Esophagus muscularis mucosa (tissue), 4 donors: ENCODE measurements around the gene MPC1. TPM values are rescaled to one million over a fixed set of nuclear protein-coding genes. Genes with fewer than 3 reads are reported as not detected.

Source experiments
- DNase-seq: peaks from one replicate; pipeline ENCODE4 v3.0.0-alpha.2; 2017; ENCODE audit errors: extremely low spot score
- H3K27ac ChIP-seq, 4 donors: fragments of 200-600 bp; sonication (generic); replicated peaks in 1 of 4; 1 replicate in 3 of 4; 2 replicates in 1 of 4; pipeline ENCODE4 v1.5.1; 2016 to 2019; ENCODE audit warnings: mild to moderate bottlenecking in 1 of 4
- H3K27me3 ChIP-seq, 4 donors: fragments of 200-600 bp; sonication (generic); one replicate each; pipeline versions ENCODE4 v1.5.1 to v1.6.0; 2016 to 2019
- H3K36me3 ChIP-seq, 4 donors: fragments of 200-600 bp; sonication (generic); one replicate each; pipeline ENCODE4 v1.5.1; 2016 to 2019
- H3K4me1 ChIP-seq, 4 donors: fragments of 200-600 bp; sonication (generic); one replicate each; pipeline ENCODE4 v1.5.1; 2016 to 2019
- H3K4me3 ChIP-seq, 4 donors: fragments of 200-600 bp; sonication (generic); 1 replicate in 2 of 4; 2 replicates in 2 of 4; pipeline ENCODE4 v1.5.1; 2016 to 2019; ENCODE audit warnings: mild to moderate bottlenecking in 4 of 4, moderate library complexity in 1 of 4
- H3K9me3 ChIP-seq, 4 donors: fragments of 200-600 bp; sonication (generic); 1 replicate in 3 of 4; 2 replicates in 1 of 4; pipeline ENCODE4 v1.5.1; 2016 to 2019
- EP300 ChIP-seq: sonication (generic); formaldehyde crosslinking; IDR thresholded peaks from one replicate; pipeline ENCODE4 v1.6.1; 2017; ENCODE audit warnings: antibody characterized with exemption
- POLR2A ChIP-seq: fragments of 450-650 bp; IDR thresholded peaks from one replicate; pipeline ENCODE4 v1.6.1; 2017; ENCODE audit warnings: antibody characterized with exemption, moderate library complexity, mild to moderate bottlenecking, low read depth
- POLR2AphosphoS5 ChIP-seq, 2 donors: sonication (generic); formaldehyde crosslinking; IDR thresholded peaks; one replicate each; pipeline ENCODE4 v1.6.1; 2017; ENCODE audit warnings: antibody characterized with exemption in 2 of 2
- WGBS: methylation state at CpG from one replicate; pipeline ENCODE4 v1.1.5; 2018; 5-methylcytosine and 5-hydroxymethylcytosine counted together
- intact Hi-C: fragments of 100-400 bp; cut with DNase I; formaldehyde crosslinking; loops from one replicate; pipeline ENCODE4 v1.15.1; 2023
- total RNA-seq, 4 donors: library from RNA; depleted of rRNA; stranded (reverse); fragments of >200 nt; gene quantifications; one replicate each; pipeline versions ENCODE4 v1.1.0 to v1.2.1, GENCODE V29; 2016
- TF ChIP-seq, protein P1 (sequence below), 3 experiments: fragments of 200-600 bp in 2 of 3; fragments of 450-650 bp in 1 of 3; sonication (generic) in 2 of 3; IDR thresholded peaks; one replicate each; pipeline ENCODE4 v1.5.1; 2017 to 2019; ENCODE audit warnings: antibody characterized with exemption in 3 of 3, mild to moderate bottlenecking in 2 of 3, moderate library complexity in 1 of 3

The MPC1 gene
- total RNA-seq, 4 donors from 2014 or later = 54.7 to 68.1 (median 63.1) TPM

DNA sequence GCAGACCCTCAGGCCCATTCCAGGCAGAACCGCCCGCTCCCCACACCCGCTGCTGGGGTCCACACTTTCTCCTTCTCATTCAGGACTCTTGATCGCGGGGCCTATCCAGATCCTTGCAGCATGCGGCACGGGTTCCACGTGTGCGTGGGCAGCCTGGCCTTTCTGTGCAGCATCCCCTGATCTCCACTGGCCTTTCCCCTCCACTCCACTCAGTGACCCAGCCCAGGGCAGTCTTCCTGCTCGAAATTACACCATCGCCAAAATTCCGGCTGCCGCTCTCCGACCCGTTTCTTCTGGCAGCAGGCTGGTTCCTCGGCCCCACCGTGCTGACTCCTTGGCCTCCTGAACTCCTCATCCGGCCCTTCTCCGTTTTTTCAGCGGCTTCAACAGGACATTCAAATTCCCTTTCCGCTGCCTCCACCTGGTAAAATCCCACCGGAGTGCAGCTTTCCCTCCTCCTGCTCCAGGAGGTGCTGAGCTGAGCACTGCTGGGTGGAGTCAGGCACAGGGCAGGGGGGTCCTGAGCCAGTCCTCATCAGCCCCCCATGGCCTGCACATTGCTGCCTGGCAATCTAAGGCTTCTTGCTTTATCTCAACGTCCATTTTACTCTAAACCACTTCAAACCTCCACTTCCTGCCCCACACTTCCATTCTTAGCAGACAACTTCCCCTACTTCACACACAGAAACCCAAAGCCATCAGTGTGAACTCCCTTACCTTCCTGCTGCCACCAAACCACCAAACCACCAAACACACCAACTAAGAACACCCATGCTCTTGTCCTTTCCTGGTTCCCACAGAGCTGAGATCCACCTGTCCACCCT, 49.4 kb downstream of the MPC1 start:
- H3K4me3 ChIP-seq = no peak overlapping the region
- WGBS = 83% methylated on average over 22 of the region's 23 CpGs

DNA sequence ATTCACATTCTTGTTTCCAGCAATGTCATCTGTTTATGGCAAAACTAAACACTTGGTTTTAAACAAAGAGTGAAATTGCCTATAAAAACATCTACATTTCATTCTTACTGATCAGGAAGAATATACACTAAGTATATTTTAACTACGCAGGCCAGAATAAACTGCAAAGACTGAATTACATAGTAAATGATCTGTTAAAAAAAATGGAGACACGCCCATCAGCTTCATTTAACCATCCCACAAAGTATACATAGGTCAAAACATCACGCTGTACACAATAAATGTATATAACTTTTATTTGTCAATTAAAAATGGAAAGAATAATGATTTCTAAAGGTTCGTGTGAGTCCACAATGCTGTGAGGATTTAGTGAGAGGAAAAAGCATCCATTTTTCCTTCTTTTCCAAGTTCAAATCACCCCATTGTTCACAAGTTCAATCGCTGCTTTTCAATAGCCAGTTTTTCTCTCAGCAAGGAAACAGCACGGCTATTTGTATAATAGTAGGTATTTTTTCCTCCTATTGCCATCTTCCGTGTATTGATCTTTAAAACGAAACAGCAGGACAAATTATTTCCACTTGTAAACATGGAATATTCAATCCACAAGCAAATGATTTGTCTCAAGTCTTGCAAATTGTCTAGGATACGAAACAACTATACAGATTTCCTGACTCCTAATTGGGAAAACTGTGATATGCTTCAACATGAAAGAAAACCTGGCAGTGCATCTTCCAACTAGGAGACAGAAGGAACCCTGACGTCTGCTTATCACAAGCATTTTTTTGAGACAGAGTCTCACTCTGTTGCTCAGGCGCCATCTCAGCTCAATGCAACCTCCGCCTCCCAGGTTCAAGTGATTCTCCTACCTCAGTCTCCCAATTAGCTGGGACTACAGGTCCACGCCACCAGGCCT, 51.0 kb downstream of the MPC1 start:
- no peak overlapping the region for H3K4me3 ChIP-seq
- no peak for DNase-seq
- H3K36me3 ChIP-seq = peaks cover 8 to 41% (median 23%) of the 10 kb centered on the region in 4 donors
- no peaks in the 10 kb centered on the region for H3K9me3 ChIP-seq
- 82% methylated on average over 13 of the region's 13 CpGs for WGBS
- intact Hi-C loops = loop anchor here (5.0 kb wide), 1 partner anchor 46 kb away; no protein-coding TSS in a partner anchor
- H3K4me1 ChIP-seq = peaks cover 10 to 54% (median 45%) of the 10 kb centered on the region in 4 donors
- no peak overlapping the region for H3K27ac ChIP-seq
- TF ChIP-seq EP300 = no peak
- TF ChIP-seq POLR2A = no peak
- no peak for TF ChIP-seq POLR2AphosphoS5 (IDR thresholded peaks at IDR 0.05)
- TF ChIP-seq, protein P1, sequence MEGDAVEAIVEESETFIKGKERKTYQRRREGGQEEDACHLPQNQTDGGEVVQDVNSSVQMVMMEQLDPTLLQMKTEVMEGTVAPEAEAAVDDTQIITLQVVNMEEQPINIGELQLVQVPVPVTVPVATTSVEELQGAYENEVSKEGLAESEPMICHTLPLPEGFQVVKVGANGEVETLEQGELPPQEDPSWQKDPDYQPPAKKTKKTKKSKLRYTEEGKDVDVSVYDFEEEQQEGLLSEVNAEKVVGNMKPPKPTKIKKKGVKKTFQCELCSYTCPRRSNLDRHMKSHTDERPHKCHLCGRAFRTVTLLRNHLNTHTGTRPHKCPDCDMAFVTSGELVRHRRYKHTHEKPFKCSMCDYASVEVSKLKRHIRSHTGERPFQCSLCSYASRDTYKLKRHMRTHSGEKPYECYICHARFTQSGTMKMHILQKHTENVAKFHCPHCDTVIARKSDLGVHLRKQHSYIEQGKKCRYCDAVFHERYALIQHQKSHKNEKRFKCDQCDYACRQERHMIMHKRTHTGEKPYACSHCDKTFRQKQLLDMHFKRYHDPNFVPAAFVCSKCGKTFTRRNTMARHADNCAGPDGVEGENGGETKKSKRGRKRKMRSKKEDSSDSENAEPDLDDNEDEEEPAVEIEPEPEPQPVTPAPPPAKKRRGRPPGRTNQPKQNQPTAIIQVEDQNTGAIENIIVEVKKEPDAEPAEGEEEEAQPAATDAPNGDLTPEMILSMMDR (IDR thresholded peaks at IDR 0.05) = no peak
- no peaks in the 10 kb centered on the region for H3K27me3 ChIP-seq

More for the DNA sequence above, 49.4 kb downstream of the MPC1 start:
- DNase-seq = no peak
- no peaks in the 10 kb centered on the region for H3K9me3 ChIP-seq
- H3K27ac ChIP-seq = no peak overlapping the region
- peaks cover 0 to 37% (median 21%) of the 10 kb centered on the region in 4 donors for H3K36me3 ChIP-seq
- intact Hi-C loops = loop anchor here (5.0 kb wide), 1 partner anchor 44 kb away; no protein-coding TSS in a partner anchor
- no peaks in the 10 kb centered on the region for H3K27me3 ChIP-seq
- TF ChIP-seq, protein P1 (IDR thresholded peaks at IDR 0.05) = no peak
- no peak for TF ChIP-seq EP300
- TF ChIP-seq POLR2A = no peak
- TF ChIP-seq POLR2AphosphoS5 (IDR thresholded peaks at IDR 0.05) = no peak
- H3K4me1 ChIP-seq = peaks cover 10 to 63% (median 52%) of the 10 kb centered on the region in 4 donors

DNA sequence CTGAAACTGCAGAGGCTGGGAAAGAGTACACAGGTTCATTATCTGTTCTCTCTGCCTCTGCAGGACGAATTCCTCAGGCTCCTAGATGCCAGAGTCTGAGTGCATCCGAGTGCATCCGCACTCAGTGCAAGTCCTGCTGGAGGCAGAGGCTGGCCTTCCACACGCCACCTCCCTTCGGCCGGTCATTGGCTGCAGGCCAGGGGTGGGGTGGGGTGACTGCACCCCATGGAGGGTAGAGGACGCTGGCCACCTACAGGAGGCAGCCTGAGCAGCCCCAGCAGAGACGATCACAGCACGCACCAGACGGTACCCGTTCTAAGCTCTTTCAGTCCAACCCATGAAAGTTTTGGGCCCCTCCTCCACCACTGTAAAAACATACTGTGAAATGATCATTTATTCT, 52.1 kb downstream of the MPC1 start:
- DNase-seq = no peak
- Histone ChIP-seq H3K4me3 (no peak overlapping the region), H3K27ac (no peak overlapping the region), H3K36me3 (peaks cover 9 to 44% (median 27%) of the 10 kb centered on the region in 4 donors), H3K27me3 (no peaks in the 10 kb centered on the region), H3K4me1 (peaks cover 10 to 44% (median 38%) of the 10 kb centered on the region in 4 donors), H3K9me3 (no peaks in the 10 kb centered on the region)
- TF ChIP-seq, protein P1 (IDR thresholded peaks at IDR 0.05) = no peak
- no peak for TF ChIP-seq POLR2A
- no peak for TF ChIP-seq EP300
- no peak for TF ChIP-seq POLR2AphosphoS5 (IDR thresholded peaks at IDR 0.05)
- 33% methylated on average over 7 of the region's 11 CpGs for WGBS
- intact Hi-C loops = loop anchor here (5.0 kb wide), 1 partner anchor 47 kb away; no protein-coding TSS in a partner anchor

DNA sequence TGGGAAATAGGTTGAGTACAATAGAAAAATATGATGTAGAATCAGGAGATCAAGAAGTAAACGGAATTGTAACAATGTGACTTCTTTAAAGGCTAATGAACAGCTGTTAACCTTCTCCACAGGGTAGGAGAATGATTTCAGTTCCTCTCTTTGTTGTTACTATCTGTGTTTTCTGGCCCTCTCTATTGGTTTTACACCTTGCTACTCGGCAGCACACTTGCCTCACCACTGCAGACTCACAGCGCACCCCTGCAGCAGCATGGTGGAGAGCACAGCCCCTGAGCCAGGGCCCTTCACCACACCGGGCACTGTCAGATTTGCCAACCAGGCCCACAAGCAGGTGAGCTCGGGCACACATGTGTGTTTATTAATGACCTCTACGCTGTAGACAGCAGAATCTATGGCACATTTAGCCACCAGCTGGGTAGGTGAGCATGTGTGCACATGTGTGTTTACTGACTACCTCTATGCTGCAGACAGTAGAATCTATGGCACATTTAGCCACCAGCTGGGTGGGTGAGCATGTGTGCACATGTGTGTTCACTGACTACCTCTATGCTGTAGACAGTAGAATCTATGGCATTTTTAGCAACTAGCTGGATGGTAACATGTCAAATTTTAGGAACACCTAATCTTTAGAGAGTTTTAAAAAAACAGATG, 57.2 kb downstream of the MPC1 start:
- Histone ChIP-seq H3K36me3 (peaks cover 24 to 80% (median 56%) of the 10 kb centered on the region in 4 donors), H3K4me3 (no peak overlapping the region), H3K4me1 (peaks cover 4 to 6% (median 6%) of the 10 kb centered on the region in 4 donors), H3K27me3 (no peaks in the 10 kb centered on the region), H3K9me3 (no peaks in the 10 kb centered on the region), H3K27ac (no peak overlapping the region)
- no peak for DNase-seq
- intact Hi-C loops = no loop called here
- WGBS = 82% methylated on average over 5 of the region's 6 CpGs
- TF ChIP-seq POLR2AphosphoS5 (IDR thresholded peaks at IDR 0.05) = no peak
- TF ChIP-seq EP300 = no peak
- TF ChIP-seq, protein P1 (IDR thresholded peaks at IDR 0.05) = no peak
- TF ChIP-seq POLR2A = no peak
